GM12872 (cell line): Measurements from ENCODE around the gene SUMF1.

ENCODE experiments used
- TF ChIP-seq, protein P1 (sequence below): IDR thresholded peaks from 3 replicates; pipeline ENCODE4 v1.5.1; 2011; ENCODE audit warnings: low read depth, mild to moderate bottlenecking, low read length, moderate library complexity; ENCODE audit not compliant: insufficient read depth

Gene SUMF1

DNA sequence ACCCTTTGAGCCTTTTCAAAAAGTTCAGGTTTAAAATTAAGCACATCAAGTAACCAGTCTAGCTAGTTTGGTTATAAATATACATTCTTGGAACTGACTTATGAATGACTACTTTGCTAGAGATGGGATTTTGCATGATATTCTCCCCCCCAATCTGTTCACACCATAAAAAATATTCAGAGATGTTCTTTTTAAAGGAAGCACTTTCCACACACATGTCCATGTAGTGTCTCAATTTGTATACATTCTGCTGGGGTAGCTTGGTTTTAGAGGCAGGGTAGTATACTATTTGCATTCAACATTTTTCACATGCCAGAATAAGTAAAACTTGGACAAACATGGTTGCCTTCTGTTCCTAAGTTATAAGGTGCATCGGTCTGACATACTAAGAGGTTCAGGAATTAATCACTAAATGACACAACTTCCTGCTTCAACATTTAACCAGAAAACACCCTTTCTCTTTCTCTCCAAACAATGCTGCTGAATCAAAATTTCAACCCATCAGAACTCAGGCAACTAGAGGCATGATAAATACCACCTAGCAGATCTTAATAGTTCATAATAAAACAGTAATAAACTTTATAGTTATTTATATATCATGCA is 57.0 kb downstream of the SUMF1 start:
- TF ChIP-seq, protein P1, sequence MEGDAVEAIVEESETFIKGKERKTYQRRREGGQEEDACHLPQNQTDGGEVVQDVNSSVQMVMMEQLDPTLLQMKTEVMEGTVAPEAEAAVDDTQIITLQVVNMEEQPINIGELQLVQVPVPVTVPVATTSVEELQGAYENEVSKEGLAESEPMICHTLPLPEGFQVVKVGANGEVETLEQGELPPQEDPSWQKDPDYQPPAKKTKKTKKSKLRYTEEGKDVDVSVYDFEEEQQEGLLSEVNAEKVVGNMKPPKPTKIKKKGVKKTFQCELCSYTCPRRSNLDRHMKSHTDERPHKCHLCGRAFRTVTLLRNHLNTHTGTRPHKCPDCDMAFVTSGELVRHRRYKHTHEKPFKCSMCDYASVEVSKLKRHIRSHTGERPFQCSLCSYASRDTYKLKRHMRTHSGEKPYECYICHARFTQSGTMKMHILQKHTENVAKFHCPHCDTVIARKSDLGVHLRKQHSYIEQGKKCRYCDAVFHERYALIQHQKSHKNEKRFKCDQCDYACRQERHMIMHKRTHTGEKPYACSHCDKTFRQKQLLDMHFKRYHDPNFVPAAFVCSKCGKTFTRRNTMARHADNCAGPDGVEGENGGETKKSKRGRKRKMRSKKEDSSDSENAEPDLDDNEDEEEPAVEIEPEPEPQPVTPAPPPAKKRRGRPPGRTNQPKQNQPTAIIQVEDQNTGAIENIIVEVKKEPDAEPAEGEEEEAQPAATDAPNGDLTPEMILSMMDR = no peak

DNA sequence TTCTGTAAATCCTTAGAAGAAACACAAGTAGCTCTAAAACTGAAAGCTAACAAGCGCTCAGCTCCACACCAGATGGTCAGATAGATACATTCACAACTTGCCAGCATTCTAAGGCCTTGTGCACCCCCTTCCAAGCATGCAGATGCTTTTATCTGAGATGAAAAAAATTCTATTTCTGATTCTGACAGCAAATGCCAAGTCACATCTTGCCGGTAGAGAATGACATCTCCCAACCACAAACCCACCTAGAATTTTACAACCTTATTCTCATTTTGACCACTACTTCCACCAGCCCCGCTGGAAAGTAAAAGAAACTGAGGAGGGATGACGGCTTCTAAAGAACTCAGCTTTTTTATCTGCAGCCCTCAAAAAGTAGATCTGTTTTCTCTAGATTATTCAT is 57.7 kb downstream of the SUMF1 start:
- TF ChIP-seq, protein P1 = no peak

DNA sequence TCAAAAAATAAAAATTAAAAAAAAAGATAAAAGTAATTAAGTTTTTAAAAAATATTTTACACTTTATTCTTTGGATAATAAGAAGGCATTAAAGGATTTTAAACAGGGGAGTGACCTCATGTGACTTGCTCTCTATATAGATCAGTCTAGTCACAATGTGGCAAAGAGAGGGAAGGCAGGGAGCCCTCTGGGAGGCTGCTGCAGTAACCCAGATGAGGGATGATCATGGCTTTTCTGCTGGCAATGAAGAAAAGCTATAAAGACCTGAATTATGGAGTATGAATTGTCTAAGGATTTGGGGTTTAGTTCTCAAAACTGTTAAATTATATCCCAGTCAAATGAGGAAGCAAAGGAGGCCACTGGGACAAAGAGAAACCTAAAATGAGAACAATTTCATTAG is 58.1 kb downstream of the SUMF1 start:
- TF ChIP-seq, protein P1 = no peak

DNA sequence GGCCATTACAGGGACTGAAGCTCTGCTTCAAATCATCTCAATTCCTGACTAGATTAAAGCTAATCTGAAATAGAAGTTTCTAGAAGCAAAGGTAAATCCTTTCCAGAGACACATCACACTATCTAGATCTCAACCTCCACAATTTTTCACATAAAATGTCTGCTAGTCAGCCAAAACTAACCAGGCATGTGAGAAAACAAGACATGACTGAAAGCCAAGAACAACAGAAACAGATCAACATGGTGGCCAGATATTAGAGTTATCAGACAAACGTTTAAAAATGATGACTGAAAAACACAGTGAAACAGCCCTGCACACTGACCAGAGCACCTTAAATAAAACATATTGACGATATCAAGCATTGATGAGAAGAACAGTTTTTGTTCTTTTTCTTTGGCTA is 59.1 kb downstream of the SUMF1 start:
- TF ChIP-seq, protein P1 = no peak

DNA sequence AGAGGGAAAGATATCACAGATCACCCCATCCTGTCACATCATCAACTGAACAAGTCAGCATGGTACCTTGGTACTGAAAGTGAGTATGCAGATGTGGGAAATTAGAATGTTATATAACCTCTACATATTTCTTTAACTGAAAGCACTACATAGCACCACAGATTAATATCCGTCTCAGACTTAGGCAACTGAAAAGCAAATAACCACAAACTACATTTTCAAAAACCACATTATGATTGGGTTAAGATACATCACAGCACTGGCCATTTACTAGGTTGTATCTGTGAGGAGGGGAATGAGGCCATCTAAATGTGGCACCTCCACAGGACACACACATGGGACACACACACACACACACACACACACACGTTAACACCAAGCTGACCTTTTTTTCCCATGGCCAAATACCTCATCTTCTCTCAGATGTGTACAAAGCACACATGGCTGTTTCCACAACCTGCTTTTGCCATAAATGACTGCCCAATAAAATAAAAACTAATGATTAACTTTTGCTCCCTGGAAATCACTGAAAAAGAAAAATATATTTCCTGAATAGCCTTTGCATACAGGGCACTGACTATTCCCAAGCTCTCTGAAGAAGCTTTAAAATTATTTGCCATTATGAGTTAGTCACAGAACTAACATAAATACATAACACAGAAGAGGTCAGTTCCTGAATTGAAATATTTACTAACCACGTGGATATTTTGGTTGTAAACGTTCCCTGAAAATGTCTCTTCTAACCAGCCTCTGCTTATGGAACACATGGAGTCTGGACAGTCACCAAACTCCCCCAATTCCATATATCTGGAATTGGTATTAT is 60.1 kb downstream of the SUMF1 start:
- TF ChIP-seq, protein P1 = no peak

DNA sequence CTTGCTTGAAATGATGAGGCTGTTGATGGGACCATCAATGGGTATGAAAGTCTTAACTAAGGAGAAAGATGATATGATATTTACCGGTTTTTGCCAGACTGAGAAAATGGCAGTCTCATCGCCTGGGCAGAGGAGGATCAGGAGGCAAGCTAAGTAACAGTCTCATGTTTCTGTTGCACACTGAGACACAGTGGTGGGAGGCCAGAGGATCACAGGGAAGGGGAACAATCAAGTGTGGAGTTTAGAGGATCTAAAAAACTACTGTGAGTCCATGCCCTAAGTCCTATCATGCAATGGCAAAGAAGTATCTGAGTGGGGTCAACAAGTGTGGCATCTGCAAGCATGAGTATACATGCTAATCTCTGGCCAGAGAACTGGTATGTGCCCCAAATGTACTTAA is 62.2 kb downstream of the SUMF1 start:
- TF ChIP-seq, protein P1 = no peak

DNA sequence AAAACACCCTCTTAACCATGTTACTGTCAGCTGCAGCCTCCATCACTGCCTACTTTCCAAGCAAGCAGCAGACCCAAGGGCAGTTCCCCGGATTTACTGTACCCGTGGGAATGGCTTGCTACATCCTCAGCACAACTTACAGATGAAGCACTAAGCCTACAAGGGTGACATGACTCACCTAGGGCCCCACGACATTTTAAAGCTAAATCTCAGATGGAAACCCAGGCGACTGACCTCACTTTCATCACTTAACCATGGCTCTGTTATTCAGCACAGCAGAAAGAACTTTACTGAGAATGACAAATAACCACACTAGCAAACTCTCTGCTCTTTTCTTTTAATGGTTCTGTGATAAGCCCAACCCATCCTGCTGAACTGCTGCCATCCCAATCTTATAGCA is 65.6 kb downstream of the SUMF1 start:
- TF ChIP-seq, protein P1 = no peak
